HepG2 (cell line): ENCODE data around the gene CCDC57. TPM values are rescaled to one million over a fixed set of nuclear protein-coding genes. Genes with fewer than 3 reads are reported as not detected.

Source experiments
- ATAC-seq: fragments of 200-7000 bp; cut with Tn5 transposase; 3 replicates; pipeline ENCODE4 v1.9.1; 2020; ENCODE audit warnings: mild to moderate bottlenecking, moderate library complexity
- BruUV-seq: library from RNA; stranded (reverse); fragments of 400-500 nt; replicated peaks from 2 replicates; lab custom pipeline; 2021; lab: Mats Ljungman, UMichigan
- CTCF ChIA-PET: fragments of 300-600 bp; formaldehyde crosslinking; extraction: SDS; loops from one replicate; lab custom pipeline; 2021; ENCODE audit warnings: low total read pairs, inconsistent platforms, low intra/inter-chr PET ratio; lab: Yijun Ruan, JAX
- POLR2A ChIA-PET: fragments of 350-600 bp; sonication (Branson Sonifier 250); formaldehyde crosslinking; loops from one replicate; lab custom pipeline; 2020; ENCODE audit warnings: antibody characterized with exemption, inconsistent platforms; lab: Yijun Ruan, JAX
- DNase-seq: peaks from one replicate; pipeline ENCODE4 v3.0.0-alpha.2; 2015; ENCODE audit warnings: low spot score
- FAIRE-seq: peaks from 3 replicates; lab custom pipeline; 2011; peaks lifted over from hg19 to GRCh38; lab: Jason Lieb, UNC
- H2AFZ ChIP-seq: one replicate; pipeline ENCODE4 v1.6.1; 2011; ENCODE audit warnings: low read length, inconsistent platforms
- H3K27ac ChIP-seq: fragments of 300-600 bp; 3 replicates; pipeline ENCODE4 v1.8.0; 2011; ENCODE audit warnings: mixed run types, mild to moderate bottlenecking, mixed read lengths, low read length, inconsistent platforms; ENCODE audit not compliant: insufficient read depth; ENCODE audit errors: extremely low read length
- H3K27me3 ChIP-seq, 2 experiments: fragments of 200-600 bp in 1 of 2; 2 replicates in 1 of 2; 3 replicates in 1 of 2; pipeline versions ENCODE4 v1.6.0 to v1.8.0; 2011; ENCODE audit warnings: low read length in 2 of 2, mild to moderate bottlenecking in 2 of 2, moderate library complexity in 2 of 2, inconsistent platforms in 1 of 2; ENCODE audit not compliant: insufficient read depth in 2 of 2, control insufficient read depth in 1 of 2
- H3K36me3 ChIP-seq, 2 experiments: fragments of 200-600 bp in 1 of 2; replicated peaks in 1 of 2; 2 replicates in 1 of 2; 3 replicates in 1 of 2; pipeline versions ENCODE4 v1.5.1 to v1.8.0; 2011; ENCODE audit warnings: low read length in 2 of 2, inconsistent platforms in 1 of 2; ENCODE audit not compliant: insufficient read depth in 2 of 2, control insufficient read depth in 1 of 2
- H3K4me1 ChIP-seq: 2 replicates; pipeline ENCODE4 v1.5.1; 2012; ENCODE audit warnings: low read length, inconsistent platforms; ENCODE audit not compliant: insufficient read depth
- H3K4me2 ChIP-seq: 2 replicates; pipeline ENCODE4 v1.6.0; 2011; ENCODE audit warnings: low read depth, low read length, inconsistent platforms
- H3K4me3 ChIP-seq, 3 experiments: fragments of 200-600 bp in 1 of 3; sonication (generic), shearing (Covaris generic) in 1 of 3; replicated peaks in 1 of 3; 2 replicates each; pipeline ENCODE4 v1.5.1; 2011 to 2016; ENCODE audit warnings: low read length in 3 of 3, inconsistent platforms in 2 of 3, low read depth in 2 of 3, mild to moderate bottlenecking in 2 of 3, control low read depth in 1 of 3, mixed read lengths in 1 of 3; ENCODE audit not compliant: insufficient read depth in 1 of 3
- H3K79me2 ChIP-seq: one replicate; pipeline ENCODE4 v1.6.1; 2011; ENCODE audit warnings: low read length, inconsistent platforms; ENCODE audit not compliant: insufficient read depth
- H3K9ac ChIP-seq: 2 replicates; pipeline ENCODE4 v1.6.0; 2011; ENCODE audit warnings: mild to moderate bottlenecking, low read depth, low read length, inconsistent platforms; ENCODE audit not compliant: insufficient read depth
- H3K9me3 ChIP-seq: 2 replicates; pipeline ENCODE4 v1.5.1; 2012; ENCODE audit warnings: mild to moderate bottlenecking, low read length
- H4K20me1 ChIP-seq: 2 replicates; pipeline ENCODE4 v1.6.0; 2011; ENCODE audit warnings: inconsistent platforms, mild to moderate bottlenecking, low read length, moderate library complexity; ENCODE audit not compliant: insufficient read depth
- AGO1 ChIP-seq: fragments of 200-400 bp; formaldehyde crosslinking; IDR thresholded peaks from 2 replicates; pipeline ENCODE4 v1.6.1; 2017; ENCODE audit warnings: mild to moderate bottlenecking, low read depth, low read length, moderate library complexity; ENCODE audit not compliant: poor library complexity, severe bottlenecking
- AGO2 ChIP-seq: fragments of 200-400 bp; formaldehyde crosslinking; optimal IDR thresholded peaks from 2 replicates; pipeline ENCODE3; 2017; ENCODE audit warnings: mild to moderate bottlenecking, low read depth, low read length, moderate library complexity
- ARID4A ChIP-seq: sonication (generic); formaldehyde crosslinking; IDR thresholded peaks from 2 replicates; pipeline ENCODE4 v1.5.0; 2020; ENCODE audit warnings: mild to moderate bottlenecking, missing genetic modification reagents, borderline replicate concordance
- POLR2G ChIP-seq: fragments of 200-400 bp; formaldehyde crosslinking; IDR thresholded peaks from 2 replicates; pipeline ENCODE4 v1.6.1; 2018; ENCODE audit warnings: mild to moderate bottlenecking, low read depth, low read length, moderate library complexity
- RBFOX2 ChIP-seq: fragments of 200-400 bp; formaldehyde crosslinking; IDR thresholded peaks from 2 replicates; pipeline ENCODE4 v1.6.1; 2017; ENCODE audit warnings: low read depth, mild to moderate bottlenecking, low read length
- RBM22 ChIP-seq: fragments of 200-400 bp; formaldehyde crosslinking; optimal IDR thresholded peaks from 2 replicates; pipeline ENCODE3; 2017; ENCODE audit warnings: mild to moderate bottlenecking, low read length, moderate library complexity
- THAP9 ChIP-seq: sonication (generic); formaldehyde crosslinking; IDR thresholded peaks from 2 replicates; pipeline ENCODE4; 2020; ENCODE audit warnings: missing genetic modification reagents, mild to moderate bottlenecking, borderline replicate concordance
- ZBTB10 ChIP-seq: sonication (generic); formaldehyde crosslinking; IDR thresholded peaks from 2 replicates; pipeline ENCODE4 v1.4.0; 2020; ENCODE audit warnings: missing genetic modification reagents, borderline replicate concordance
- ZNF572 ChIP-seq: sonication (generic); formaldehyde crosslinking; IDR thresholded peaks from 2 replicates; pipeline ENCODE4 v1.5.1; 2020; ENCODE audit warnings: mild to moderate bottlenecking, missing genetic modification reagents
- WGBS: methylation state at CpG from one replicate; pipeline ENCODE4 v1.1.6; 2017; ENCODE audit warnings: low lambda C conversion rate; 5-methylcytosine and 5-hydroxymethylcytosine counted together
- in situ Hi-C: cut with HindIII; loops from 2 replicates; pipeline ENCODE4 v1.10.0; 2017; ENCODE audit warnings: low pct_unique_long_range_greater_than_20kb; ENCODE audit not compliant: extremely low pct_ligation_motif_present
- intact Hi-C: fragments of 100-400 bp; cut with micrococcal nuclease; formaldehyde crosslinking; loops from one replicate; pipeline ENCODE4 v1.10.0; 2022; ENCODE audit not compliant: unreplicated experiment
- polyA plus RNA-seq, 8 experiments: library from polyadenylated mRNA; depleted of rRNA in 3 of 8; stranded (reverse) in 7 of 8; unstranded in 1 of 8; fragments of >200 nt; fragmentation: Illumina TruSeq in 4 of 8; extraction: Trizol in 4 of 8; gene quantifications; 2 replicates each; pipeline versions ENCODE4 v1.2.1 to v1.2.3, GENCODE V29; 2011 to 2016; ENCODE audit warnings: low read depth in 4 of 8, missing spikeins in 1 of 8, mixed read lengths in 1 of 8; ENCODE audit not compliant: insufficient read depth in 1 of 8
- total RNA-seq, 5 experiments: library from RNA; depleted of rRNA; stranded (reverse); fragments of >200 nt; fragmentation: Illumina TruSeq; extraction: Trizol; gene quantifications; 2 replicates each; pipeline ENCODE4 v1.2.3, GENCODE V29; 2016; ENCODE audit warnings: low read depth in 1 of 5
- TF ChIP-seq, protein P1 (sequence below): sonication (generic); formaldehyde crosslinking; IDR thresholded peaks from 2 replicates; pipeline ENCODE4 v1.8.0; 2022; ENCODE audit warnings: mild to moderate bottlenecking, missing genetic modification reagents, moderate library complexity

Gene CCDC57
- total and polyA plus RNA-seq, 2 of the 13 experiments (the other 11 are each of a cell fraction or from before 2014, with no cell fraction given) = 59.3 to 59.9 TPM

GRCh38 chr17:82059272-82060000, 153.2 kb downstream of the CCDC57 start:
- in situ Hi-C loops = no loop called here
- CTCF ChIA-PET = no interaction called here
- ATAC-seq = no peak
- 0 out of 2 replicates have a peak, but pooled peaks have one; percentile 30 for TF ChIP-seq ZNF572 (CRISPR knock-in tag)
- TF ChIP-seq, protein P1, sequence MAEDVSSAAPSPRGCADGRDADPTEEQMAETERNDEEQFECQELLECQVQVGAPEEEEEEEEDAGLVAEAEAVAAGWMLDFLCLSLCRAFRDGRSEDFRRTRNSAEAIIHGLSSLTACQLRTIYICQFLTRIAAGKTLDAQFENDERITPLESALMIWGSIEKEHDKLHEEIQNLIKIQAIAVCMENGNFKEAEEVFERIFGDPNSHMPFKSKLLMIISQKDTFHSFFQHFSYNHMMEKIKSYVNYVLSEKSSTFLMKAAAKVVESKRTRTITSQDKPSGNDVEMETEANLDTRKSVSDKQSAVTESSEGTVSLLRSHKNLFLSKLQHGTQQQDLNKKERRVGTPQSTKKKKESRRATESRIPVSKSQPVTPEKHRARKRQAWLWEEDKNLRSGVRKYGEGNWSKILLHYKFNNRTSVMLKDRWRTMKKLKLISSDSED (CRISPR knock-in tag) = no peak
- peak; percentile 45 for TF ChIP-seq AGO2
- no peak for TF ChIP-seq ZBTB10 (CRISPR knock-in tag)
- peak; percentile 49 for TF ChIP-seq AGO1
- TF ChIP-seq ARID4A (CRISPR knock-in tag) = peak; percentile 15; the same call in 1 of the 2 replicates
- peak; percentile 0 for TF ChIP-seq POLR2G
- TF ChIP-seq THAP9 (CRISPR knock-in tag) = 0 out of 2 replicates have a peak, but pooled peaks have one; percentile 1
- TF ChIP-seq RBM22 = peak; percentile 33
- TF ChIP-seq RBFOX2 = peak; percentile 56

More at GRCh38 chr17:82059272-82060000, 153.2 kb downstream of the CCDC57 start:
- H3K36me3 ChIP-seq = peaks cover 50 to 74% of the 10 kb centered on the region in 2 experiments
- no peak overlapping the region for H2AFZ ChIP-seq
- no peaks in the 10 kb centered on the region for H3K9me3 ChIP-seq
- no TSS peak for BruUV-seq
- intact Hi-C loops = no loop called here
- WGBS = 98% methylated on average over 10 of the region's 19 CpGs
- DNase-seq (no peak), FAIRE-seq (no peak)
- peaks cover 10% of the 10 kb centered on the region for H3K79me2 ChIP-seq
- POLR2A ChIA-PET = interaction anchor here (1.0 to 1.6 kb wide), 3 partner anchors 22 to 39 kb away, joined by 4 to 7 read pairs (median 4); partner anchors contain the start of gene DCXR
- no peaks in the 10 kb centered on the region for H4K20me1 ChIP-seq
- H3K27ac ChIP-seq = no peak overlapping the region
- no peak overlapping the region for H3K4me2 ChIP-seq
- H3K4me3 ChIP-seq = no peak overlapping the region
- H3K9ac ChIP-seq = no peak overlapping the region
- peaks cover 46% of the 10 kb centered on the region for H3K4me1 ChIP-seq
- no peaks in the 10 kb centered on the region for H3K27me3 ChIP-seq
